Spinal cord (tissue), 10 donors: ENCODE measurements around the gene LAMB3. TPM values are rescaled to one million over a fixed set of nuclear protein-coding genes. Genes with fewer than 3 reads are reported as not detected.

Experiments
- DNase-seq, 6 donors: peaks; one replicate each; pipeline versions ENCODE4 v3.0.0 to v3.0.0-alpha.2; 2013 to 2015; ENCODE audit warnings: low spot score in 6 of 6, low read depth in 4 of 6
- H3K27ac ChIP-seq: one replicate; pipeline ENCODE4 v1.5.1; 2013; ENCODE audit warnings: low read depth, low read length, control low read depth
- H3K27me3 ChIP-seq: one replicate; pipeline ENCODE4 v1.6.1; 2013; ENCODE audit warnings: low read length; ENCODE audit not compliant: control insufficient read depth, insufficient read depth
- H3K36me3 ChIP-seq: one replicate; pipeline ENCODE4 v1.6.1; 2013; ENCODE audit warnings: low read length; ENCODE audit not compliant: control insufficient read depth, insufficient read depth
- H3K4me1 ChIP-seq: one replicate; pipeline ENCODE4 v1.6.1; 2013; ENCODE audit warnings: low read length; ENCODE audit not compliant: control insufficient read depth, insufficient read depth
- H3K4me3 ChIP-seq: one replicate; pipeline ENCODE4 v1.5.1; 2013; ENCODE audit warnings: low read depth, low read length, control low read depth
- H3K9me3 ChIP-seq: one replicate; pipeline ENCODE4 v1.6.1; 2013; ENCODE audit warnings: low read length; ENCODE audit not compliant: control insufficient read depth, insufficient read depth
- WGBS: methylation state at CpG from one replicate; pipeline ENCODE4 v1.1.5; 2013; ENCODE audit warnings: missing lambda C conversion rate; ENCODE audit not compliant: insufficient coverage; 5-methylcytosine and 5-hydroxymethylcytosine counted together
- polyA plus RNA-seq, 2 donors: library from polyadenylated mRNA; unstranded; fragments of 120-200 nt; gene quantifications; one replicate each; pipeline ENCODE4 v1.2.1, GENCODE V29; 2013; ENCODE audit not compliant: insufficient read length in 2 of 2
- total RNA-seq, 2 donors: library from RNA; depleted of rRNA in 1 of 2; stranded (reverse); fragments of 120-200 nt in 1 of 2; fragments of >200 nt in 1 of 2; gene quantifications; one replicate each; pipeline versions ENCODE4 v1.2.3 to v1.2.4, GENCODE V29; 2013 to 2014
- donor health status: healthy.

LAMB3 gene
- total and polyA plus RNA-seq, 4 donors: 0.89 to 6.0 (median 2.7) TPM

DNA sequence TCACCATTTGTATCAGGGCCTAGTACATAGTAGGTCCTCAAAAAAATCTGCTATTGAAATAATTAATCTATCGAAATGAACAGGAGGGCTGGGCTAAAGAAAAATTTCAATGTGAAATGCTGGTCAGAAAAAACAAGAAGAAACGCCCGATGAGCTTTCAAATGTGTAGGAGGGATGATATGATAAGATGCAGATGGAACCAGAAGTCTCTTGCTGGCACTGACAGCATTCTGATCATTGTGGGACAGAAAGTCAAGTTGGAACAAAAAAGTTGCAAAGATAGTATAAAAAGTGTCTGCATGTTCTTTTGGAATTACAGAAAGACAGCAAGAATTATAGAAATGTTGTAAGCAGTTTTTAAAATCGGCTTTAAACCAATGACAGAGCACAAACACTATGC lies 34.1 kb upstream of the LAMB3 start:
- no peak for DNase-seq
- WGBS: 100% methylated on average over 3 of the region's 4 CpGs

DNA sequence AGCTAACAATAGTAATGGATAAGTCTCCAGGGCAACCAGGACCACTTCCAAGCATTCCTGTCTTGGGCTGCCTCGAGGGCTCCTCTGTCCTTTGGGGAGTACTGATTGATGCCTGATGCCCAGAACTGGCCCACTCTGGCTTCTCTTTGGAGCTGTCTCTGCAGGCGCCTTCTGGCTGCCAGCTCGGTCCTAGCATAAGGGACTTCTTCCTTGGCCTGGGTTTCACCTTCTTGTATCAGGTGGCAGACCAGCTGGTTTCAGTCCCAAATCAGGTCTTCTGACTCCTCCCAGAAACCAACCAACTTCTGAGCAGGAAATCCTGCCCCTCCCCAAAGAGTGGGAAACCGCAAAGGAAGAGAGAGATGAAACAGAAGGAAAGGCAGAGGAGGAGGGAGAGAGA lies 33.6 kb upstream of the LAMB3 start:
- no peak overlapping the region for H3K4me3 ChIP-seq
- 32% methylated on average over 3 of the region's 4 CpGs for WGBS
- H3K9me3 ChIP-seq: no peaks in the 10 kb centered on the region
- H3K4me1 ChIP-seq: peaks cover 5% of the 10 kb centered on the region
- no peaks in the 10 kb centered on the region for H3K36me3 ChIP-seq
- no peak overlapping the region for H3K27ac ChIP-seq
- no peaks in the 10 kb centered on the region for H3K27me3 ChIP-seq
- DNase-seq: peak in 2 of 6 donors; percentile 39 to 51

More for the DNA sequence above, 34.1 kb upstream of the LAMB3 start:
- Histone ChIP-seq H3K27ac (no peak overlapping the region), H3K36me3 (no peaks in the 10 kb centered on the region), H3K9me3 (no peaks in the 10 kb centered on the region), H3K27me3 (no peaks in the 10 kb centered on the region), H3K4me3 (no peak overlapping the region), H3K4me1 (peaks cover 5% of the 10 kb centered on the region)

DNA sequence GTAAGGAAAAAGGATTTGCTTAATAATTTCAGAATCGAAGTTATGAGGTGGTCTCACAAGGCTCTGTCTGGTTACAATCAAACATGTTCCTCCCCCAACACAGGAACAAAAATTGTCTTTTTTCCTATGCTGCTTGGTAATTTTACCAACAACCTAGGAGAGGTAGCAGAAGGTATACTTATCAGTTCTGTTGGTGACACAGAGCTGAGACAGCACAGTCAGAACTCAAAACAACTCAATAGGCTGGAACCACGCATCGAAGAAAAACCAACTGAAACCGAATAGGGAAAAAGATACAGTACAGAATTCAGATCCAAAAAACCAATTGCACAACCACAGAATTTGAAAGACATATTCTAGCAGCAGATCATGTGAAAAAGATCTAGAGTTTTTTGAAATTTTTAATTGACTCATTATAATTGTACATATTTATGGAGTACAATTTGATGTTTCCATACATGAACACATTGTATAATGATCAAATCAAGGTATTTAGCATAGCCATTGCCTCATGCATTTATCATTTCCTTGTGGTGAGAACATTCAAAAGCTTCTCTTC lies 26.8 kb upstream of the LAMB3 start:
- Histone ChIP-seq H3K9me3 (no peaks in the 10 kb centered on the region), H3K4me3 (no peak overlapping the region), H3K4me1 (peaks cover 16% of the 10 kb centered on the region), H3K36me3 (no peaks in the 10 kb centered on the region), H3K27ac (no peak overlapping the region), H3K27me3 (peaks cover 4% of the 10 kb centered on the region)
- DNase-seq: no peak
- WGBS: no CpG with 5 or more reads among the region's 4 CpGs

DNA sequence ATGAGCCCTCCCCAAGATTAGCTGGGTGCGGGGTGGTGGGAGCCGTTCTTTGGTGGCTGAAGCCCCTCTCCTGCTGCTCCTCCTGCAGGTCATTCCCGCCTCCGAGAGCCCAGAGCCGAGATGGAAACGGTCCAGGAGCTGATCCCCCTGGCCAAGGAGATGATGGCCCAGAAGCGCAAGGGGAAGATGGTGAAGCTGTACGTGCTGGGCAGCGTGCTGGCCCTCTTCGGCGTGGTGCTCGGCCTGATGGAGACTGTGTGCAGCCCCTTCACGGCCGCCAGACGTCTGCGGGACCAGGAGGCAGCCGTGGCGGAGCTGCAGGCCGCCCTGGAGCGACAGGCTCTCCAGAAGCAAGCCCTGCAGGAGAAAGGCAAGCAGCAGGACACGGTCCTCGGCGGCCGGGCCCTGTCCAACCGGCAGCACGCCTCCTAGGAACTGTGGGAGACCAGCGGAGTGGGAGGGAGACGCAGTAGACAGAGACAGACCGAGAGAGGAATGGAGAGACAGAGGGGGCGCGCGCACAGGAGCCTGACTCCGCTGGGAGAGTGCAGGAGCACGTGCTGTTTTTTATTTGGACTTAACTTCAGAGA lies 23.4 kb upstream of the LAMB3 start:
- H3K9me3 ChIP-seq: no peaks in the 10 kb centered on the region
- peaks cover 16% of the 10 kb centered on the region for H3K4me1 ChIP-seq
- peak in 4 of 6 donors; percentile 23 to 81 (median 60) for DNase-seq
- peak overlapping the region; percentile 58 for H3K27ac ChIP-seq
- H3K4me3 ChIP-seq: peak overlapping the region; percentile 41
- peaks cover 4% of the 10 kb centered on the region for H3K27me3 ChIP-seq
- H3K36me3 ChIP-seq: no peaks in the 10 kb centered on the region
- 0% methylated on average over 30 of the region's 34 CpGs for WGBS

DNA sequence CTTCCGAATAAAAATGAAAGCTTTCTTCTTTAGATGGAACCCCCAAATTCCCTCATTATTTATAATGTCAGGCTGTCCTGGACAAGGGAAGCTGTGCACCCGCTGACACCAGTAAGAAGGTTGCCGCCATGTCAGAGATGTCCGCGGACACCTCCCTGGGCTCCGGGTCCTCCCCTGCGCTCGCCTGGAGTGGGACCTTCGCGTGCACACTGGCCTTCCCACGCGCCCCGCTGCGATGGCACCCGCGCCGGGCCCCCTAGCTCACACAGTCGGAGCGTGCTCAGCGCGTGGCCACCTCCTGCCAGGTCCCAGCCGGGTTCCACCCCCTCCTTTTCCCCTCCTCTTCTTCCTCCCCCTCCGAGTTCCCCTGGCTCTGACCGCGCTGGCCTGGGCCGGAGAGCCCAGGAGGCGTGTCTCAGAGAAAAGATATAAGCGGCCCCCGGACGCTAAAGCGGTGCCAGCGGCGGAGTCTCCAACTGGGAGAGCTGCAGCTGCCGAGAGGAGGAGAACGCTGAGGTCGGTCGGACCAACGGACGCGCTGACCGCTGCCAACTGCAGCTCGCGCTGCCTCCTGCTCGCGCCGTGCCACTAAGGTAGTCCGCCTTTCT lies 22.8 kb upstream of the LAMB3 start, which contains the start of gene G0S2:
G0S2 (plus strand) TSS at position 456 of the 608 bp plus-strand sequence. CDS start 273 bp downstream, outside the sequence.
- Histone ChIP-seq H3K27me3 (peaks cover 4% of the 10 kb centered on the region), H3K36me3 (no peaks in the 10 kb centered on the region), H3K4me1 (peaks cover 16% of the 10 kb centered on the region), H3K4me3 (peak within 1 kb of the TSS; percentile 41), H3K9me3 (no peaks in the 10 kb centered on the region), H3K27ac (peak within 1 kb of the TSS; percentile 58)
- DNase-seq: peak in 2 of 6 donors; percentile 43 to 77
- WGBS: under 1% methylated on average over 46 of the region's 47 CpGs

DNA sequence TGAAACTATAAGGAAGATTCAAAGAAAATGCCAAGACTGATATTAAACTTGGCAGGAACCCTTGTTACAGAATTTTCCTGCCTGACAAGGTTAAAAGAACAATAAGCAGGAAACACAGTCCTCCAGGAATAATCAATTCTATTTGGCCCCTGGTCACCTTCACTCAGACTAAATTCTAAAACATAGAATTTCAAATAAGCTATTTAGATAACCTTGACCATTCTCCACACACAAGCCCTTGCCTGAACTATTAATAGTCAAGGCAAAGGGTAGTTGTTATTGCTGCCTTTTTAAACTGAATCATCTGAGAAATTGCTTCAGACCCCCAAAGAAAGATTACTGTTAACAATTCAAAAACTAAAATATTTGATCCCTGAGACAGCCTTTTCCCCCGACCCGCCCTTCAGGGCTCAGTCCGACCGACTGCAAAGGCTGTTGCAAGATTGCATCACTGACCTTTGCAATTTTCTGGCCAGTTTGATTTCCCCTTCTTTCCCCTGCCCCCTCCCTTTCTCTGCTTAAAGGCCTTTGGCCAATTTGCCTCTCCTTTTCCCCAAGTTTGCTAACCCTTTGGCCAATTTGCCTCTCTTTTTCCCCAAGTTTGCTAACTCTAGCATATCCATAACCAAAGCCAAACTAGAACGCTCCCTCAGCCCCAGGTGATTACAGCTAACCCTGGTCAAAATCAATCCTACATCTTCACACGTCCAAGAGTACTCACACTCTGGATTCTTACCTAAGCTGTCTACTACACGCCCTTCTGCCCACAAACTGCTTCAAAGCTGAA lies 21.6 kb upstream of the LAMB3 start:
- DNase-seq: no peak
- Histone ChIP-seq H3K4me1 (peaks cover 16% of the 10 kb centered on the region), H3K27me3 (peaks cover 4% of the 10 kb centered on the region), H3K9me3 (no peaks in the 10 kb centered on the region), H3K36me3 (no peaks in the 10 kb centered on the region), H3K4me3 (no peak overlapping the region), H3K27ac (no peak overlapping the region)
- 75% methylated on average over 6 of the region's 7 CpGs for WGBS

DNA sequence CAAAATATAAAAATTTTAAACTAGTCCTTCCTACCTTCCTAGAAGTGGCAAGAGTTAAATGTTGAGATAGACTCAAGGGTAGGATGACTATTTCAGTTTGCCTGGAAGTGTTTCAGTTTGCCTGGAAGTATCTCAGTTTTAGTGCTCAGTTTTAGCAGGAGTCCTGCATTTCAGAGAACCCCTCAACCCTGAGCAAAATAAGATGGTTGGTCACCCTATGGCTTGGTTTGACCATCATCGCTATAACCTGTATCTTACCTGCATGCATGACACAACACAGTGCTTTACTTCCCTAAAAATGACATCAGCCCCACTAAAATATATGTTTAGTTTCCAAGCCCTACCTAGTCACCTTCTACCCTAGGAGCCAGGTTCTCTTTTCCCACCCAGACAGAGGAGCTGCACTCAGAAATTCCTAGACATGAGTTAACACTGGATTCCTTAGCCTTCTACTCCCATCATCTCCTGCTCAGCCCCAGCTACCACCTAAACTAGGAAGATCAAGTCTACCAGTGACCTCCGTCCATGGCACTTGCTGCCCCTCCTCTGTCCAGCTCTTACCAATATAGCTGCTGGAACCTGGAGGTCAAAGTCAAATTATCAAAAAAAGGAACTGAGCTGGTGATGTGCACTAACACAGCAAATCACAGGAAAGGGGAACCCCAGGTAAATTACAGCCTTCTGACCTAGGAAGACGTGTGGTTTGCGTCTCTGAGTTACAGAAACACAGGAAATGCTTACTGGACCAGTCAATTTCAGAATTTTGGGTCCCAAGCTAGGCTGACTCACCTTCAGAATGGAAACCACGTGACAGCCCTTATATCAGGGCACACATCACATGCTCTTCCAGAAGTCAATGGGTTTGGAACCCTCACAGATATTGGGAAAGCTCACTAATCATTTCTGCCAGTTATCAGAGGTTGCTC lies 20.7 kb upstream of the LAMB3 start:
- no peak for DNase-seq
- Histone ChIP-seq H3K9me3 (no peaks in the 10 kb centered on the region), H3K4me1 (peaks cover 16% of the 10 kb centered on the region), H3K4me3 (no peak overlapping the region), H3K27me3 (peaks cover 4% of the 10 kb centered on the region), H3K36me3 (no peaks in the 10 kb centered on the region), H3K27ac (no peak overlapping the region)
- 87% methylated on average over 5 of the region's 5 CpGs for WGBS

DNA sequence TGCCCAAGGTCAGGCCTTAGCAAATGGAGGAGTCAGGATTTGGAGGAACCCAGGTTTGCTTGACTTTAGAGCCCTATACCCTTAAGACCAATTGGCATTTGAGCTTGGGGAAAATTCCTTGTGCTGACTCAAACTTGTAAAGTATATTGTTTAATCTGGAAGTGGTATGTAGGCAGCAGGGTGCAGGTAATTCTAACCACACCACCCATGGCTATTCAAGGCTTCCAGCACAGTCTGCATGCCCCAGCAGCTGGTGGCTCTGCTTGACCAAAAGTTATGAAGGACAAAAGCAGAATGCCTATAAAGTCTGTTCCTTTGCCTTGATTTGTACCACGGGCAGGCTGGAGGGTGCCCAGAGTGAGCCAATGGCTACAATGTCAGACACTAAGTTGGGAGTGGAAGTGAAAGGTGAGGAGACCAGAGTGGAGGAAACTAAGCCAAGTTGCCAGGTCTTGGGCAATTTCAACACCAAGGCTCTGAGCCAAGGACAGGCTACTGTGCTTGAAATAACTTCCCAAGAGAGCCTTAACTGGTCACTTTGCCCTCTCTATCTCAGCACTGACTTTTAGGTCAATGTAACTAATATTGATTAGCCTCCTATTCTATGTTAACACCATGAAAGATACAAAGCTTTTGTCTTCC lies 18.3 kb upstream of the LAMB3 start:
- Histone ChIP-seq H3K9me3 (no peaks in the 10 kb centered on the region), H3K27me3 (no peaks in the 10 kb centered on the region), H3K36me3 (no peaks in the 10 kb centered on the region), H3K4me3 (no peak overlapping the region), H3K27ac (no peak overlapping the region), H3K4me1 (peaks cover 8% of the 10 kb centered on the region)
- DNase-seq: no peak
- WGBS: 80% methylated on average over 1 of the region's 1 CpG
